Measurements from ENCODE around the gene S100PBP. TPM values are rescaled to one million over a fixed set of nuclear protein-coding genes. Genes with fewer than 3 reads are reported as not detected.

The S100PBP gene
- polyA plus RNA-seq, 2 donors, result 4.6 to 11.4 TPM

DNA sequence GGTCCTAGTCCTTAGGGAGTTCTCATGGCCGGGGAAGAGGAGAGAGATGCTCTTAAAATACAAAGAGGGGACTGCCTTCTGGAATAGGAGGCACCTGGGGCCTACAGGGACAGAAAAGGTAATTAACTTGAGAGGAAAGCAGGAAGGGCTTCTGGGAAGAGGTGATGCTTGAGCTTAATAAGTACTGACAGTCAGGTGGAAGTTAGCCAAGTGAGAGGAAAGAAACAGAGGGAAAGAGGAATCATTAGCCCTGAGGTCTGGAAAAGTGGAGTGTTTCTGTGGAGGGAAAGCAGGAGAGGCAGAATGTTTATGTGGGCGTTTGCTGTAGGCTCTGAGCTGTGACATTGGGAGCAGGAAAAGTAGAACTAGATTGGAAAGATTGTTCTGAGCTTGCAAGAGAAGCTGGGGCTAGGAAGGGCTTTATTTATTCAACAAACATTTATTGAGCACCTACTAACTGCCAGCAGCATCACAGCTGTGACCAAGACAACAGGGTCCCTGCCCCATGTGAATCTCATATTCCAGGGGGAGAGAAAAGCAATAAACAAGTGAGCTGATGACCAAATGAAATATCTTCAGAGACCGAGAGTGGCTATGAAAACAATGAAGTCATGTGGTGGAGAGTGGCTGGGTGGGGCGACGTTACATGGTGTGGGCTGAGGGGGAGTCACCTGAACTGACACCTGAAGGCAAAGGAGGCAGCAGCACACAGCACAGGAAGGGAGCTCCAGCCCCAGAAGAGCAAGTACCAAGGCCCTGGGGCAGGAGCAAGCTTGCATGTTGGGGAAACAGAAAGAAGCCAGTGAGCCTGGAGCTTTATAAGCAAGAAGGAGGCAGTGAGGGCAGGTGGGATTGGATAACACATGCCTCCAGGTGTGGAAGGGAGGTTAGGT lies 57.7 kb downstream of the S100PBP start:
- peaks cover 0 to 7% of the 10 kb centered on the region in 2 donors for H3K27me3 ChIP-seq (ENCODE audit: control insufficient read depth in 1 of 2, insufficient read depth in 2 of 2, low read length in 2 of 2)
- H3K9me3 ChIP-seq (ENCODE audit: control insufficient read depth in 2 of 2, insufficient read depth in 1 of 2, low read depth in 1 of 2, low read length in 1 of 2), result no peaks in the 10 kb centered on the region
- H3K27ac ChIP-seq (ENCODE audit: low read depth in 2 of 2, low read length in 1 of 2), result no peak overlapping the region
- 70 to 72% methylated on average over 5 of the region's 5 CpGs for WGBS, 2 donors
- H3K4me3 ChIP-seq (ENCODE audit: low read depth in 1 of 2, low read length in 2 of 2), result no peak overlapping the region
- H3K36me3 ChIP-seq (ENCODE audit: control insufficient read depth in 2 of 2, insufficient read depth in 2 of 2, low read length in 1 of 2), result no peaks in the 10 kb centered on the region
- peaks cover 2 to 4% of the 10 kb centered on the region in 2 donors for H3K4me1 ChIP-seq (ENCODE audit: control insufficient read depth in 2 of 2, insufficient read depth in 2 of 2, low read length in 1 of 2)

DNA sequence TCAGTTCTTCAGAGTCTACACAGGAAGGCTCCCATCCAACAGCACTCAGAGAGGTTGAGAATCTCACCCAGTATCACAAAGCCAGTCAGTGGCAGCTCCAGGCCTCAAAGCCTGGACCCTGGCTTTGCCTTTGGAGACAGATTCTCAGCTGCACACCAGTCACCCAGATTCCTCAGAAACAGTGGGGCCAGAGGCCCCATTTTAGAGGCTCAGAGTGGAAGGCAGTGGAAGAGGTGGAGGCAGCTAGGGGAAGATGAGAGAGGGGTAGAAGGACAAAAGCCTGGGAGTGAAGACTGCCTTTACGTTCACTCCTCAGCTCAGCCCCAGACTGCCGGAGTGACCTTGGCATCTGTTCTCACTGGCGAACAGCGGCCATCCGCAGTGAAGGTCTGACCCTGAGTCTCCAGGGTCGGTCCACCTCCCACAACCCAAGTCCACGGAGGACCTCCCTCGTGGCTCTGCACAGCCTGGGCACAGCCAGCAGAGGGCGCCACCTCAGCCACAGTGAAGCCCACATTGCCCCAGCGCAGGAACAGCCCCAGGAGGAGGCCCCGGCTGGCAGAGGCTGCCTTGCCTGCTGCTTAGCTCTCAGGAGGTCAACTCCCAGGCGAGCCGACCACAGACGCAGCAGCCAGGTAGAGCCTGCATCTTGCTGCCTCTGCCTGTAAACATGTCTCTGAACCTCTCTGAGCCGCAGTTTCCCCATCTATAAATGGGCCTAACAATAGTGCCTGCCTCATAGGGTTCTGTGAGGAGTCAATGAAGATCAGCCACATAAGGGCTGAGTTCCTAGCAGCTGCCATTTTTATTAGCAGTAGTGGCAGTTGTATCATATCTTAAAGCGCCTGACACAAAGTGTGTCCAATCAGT lies 59.1 kb downstream of the S100PBP start:
- H3K27ac ChIP-seq (ENCODE audit: low read depth in 2 of 2, low read length in 1 of 2), result no peak overlapping the region
- H3K9me3 ChIP-seq (ENCODE audit: control insufficient read depth in 2 of 2, insufficient read depth in 1 of 2, low read depth in 1 of 2, low read length in 1 of 2), result no peaks in the 10 kb centered on the region
- WGBS, 2 donors, result 35 to 39% methylated on average over 16 of the region's 16 CpGs
- H3K4me3 ChIP-seq (ENCODE audit: low read depth in 1 of 2, low read length in 2 of 2), result no peak overlapping the region
- H3K36me3 ChIP-seq (ENCODE audit: control insufficient read depth in 2 of 2, insufficient read depth in 2 of 2, low read length in 1 of 2), result no peaks in the 10 kb centered on the region
- H3K27me3 ChIP-seq (ENCODE audit: control insufficient read depth in 1 of 2, insufficient read depth in 2 of 2, low read length in 2 of 2), result peaks cover 0 to 2% of the 10 kb centered on the region in 2 donors
- peaks cover under 1 to 2% of the 10 kb centered on the region in 2 donors for H3K4me1 ChIP-seq (ENCODE audit: control insufficient read depth in 2 of 2, insufficient read depth in 2 of 2, low read length in 1 of 2)

DNA sequence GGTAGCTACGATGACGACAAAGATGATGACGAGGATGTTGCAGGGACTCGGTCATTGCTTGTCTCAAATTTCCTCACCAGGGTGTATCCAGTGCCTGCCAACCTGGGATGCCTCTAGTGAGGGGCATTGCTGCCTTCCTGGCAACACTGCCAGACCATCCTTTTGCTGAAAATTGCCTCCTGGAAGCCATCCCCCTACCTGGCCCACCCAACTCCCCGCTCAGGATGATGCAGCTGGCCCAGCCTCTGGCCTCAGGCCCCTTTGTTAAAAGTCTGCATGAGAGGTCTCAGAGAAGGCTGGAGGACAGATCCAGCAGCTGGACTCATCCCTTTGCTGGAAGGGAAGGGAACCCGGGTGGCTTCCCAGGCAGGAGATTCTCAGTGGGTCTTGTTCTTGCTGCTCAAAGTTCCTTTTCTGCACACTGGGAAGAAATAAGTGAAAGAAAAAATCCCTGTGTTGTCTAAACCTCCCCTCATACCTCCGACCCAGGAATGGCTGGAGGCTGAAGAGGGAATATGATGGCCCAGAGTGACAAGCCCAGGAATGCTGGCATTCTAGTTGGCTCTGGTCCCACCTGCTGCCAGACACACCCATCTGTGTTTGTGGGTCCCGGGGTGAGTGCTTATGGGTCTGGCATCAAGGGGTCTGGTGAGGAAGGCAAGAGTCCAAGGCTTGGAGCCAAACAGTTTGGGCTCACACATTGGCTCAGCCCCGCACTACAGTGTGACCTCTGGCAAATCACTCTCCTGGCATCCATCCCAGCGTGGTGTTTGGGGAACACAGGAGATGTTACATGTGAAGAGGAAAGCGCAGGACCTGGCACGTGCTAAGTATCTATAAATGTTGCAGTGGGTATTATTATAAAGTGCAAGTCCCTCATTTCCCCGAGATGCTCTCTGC lies 60.0 kb downstream of the S100PBP start:
- peaks cover 0 to 2% of the 10 kb centered on the region in 2 donors for H3K27me3 ChIP-seq (ENCODE audit: control insufficient read depth in 1 of 2, insufficient read depth in 2 of 2, low read length in 2 of 2)
- WGBS, 2 donors, result 55 to 58% methylated on average over 13 of the region's 13 CpGs

DNA sequence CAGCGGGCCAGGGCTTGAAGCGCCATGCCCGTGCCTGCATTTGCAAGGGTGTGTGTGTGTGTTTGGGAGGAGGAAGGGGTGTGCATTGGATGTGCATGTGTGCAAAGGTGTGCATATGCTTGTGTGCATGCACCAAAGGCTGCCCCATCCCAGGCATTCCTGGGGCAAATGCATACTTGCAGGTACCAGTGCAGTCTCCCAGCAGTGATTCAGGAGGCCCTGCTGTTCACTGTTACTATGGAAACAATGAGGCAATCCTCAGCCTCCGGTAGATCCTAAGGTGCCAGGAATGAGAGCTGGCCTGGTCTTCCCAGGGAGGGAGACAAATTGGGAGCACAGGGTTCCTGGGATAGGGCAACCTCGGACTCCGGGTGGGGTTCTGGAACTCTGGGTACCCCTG lies 60.7 kb downstream of the S100PBP start:
- H3K4me1 ChIP-seq (ENCODE audit: control insufficient read depth in 2 of 2, insufficient read depth in 2 of 2, low read length in 1 of 2), result peaks cover 0 to 3% of the 10 kb centered on the region in 2 donors
- no peak overlapping the region for H3K4me3 ChIP-seq (ENCODE audit: low read depth in 1 of 2, low read length in 2 of 2)
- no peaks in the 10 kb centered on the region for H3K36me3 ChIP-seq (ENCODE audit: control insufficient read depth in 2 of 2, insufficient read depth in 2 of 2, low read length in 1 of 2)
- H3K27me3 ChIP-seq (ENCODE audit: control insufficient read depth in 1 of 2, insufficient read depth in 2 of 2, low read length in 2 of 2), result peaks cover 0 to 2% of the 10 kb centered on the region in 2 donors
- WGBS, 2 donors, result 50 to 76% methylated on average over 5 to 6 of the region's 6 CpGs
- H3K9me3 ChIP-seq (ENCODE audit: control insufficient read depth in 2 of 2, insufficient read depth in 1 of 2, low read depth in 1 of 2, low read length in 1 of 2), result no peaks in the 10 kb centered on the region
- H3K27ac ChIP-seq (ENCODE audit: low read depth in 2 of 2, low read length in 1 of 2), result no peak overlapping the region

More for the DNA sequence above, 60.0 kb downstream of the S100PBP start:
- Histone ChIP-seq H3K9me3 (ENCODE audit: control insufficient read depth in 2 of 2, insufficient read depth in 1 of 2, low read depth in 1 of 2, low read length in 1 of 2) (no peaks in the 10 kb centered on the region), H3K4me1 (ENCODE audit: control insufficient read depth in 2 of 2, insufficient read depth in 2 of 2, low read length in 1 of 2) (peaks cover 1 to 3% of the 10 kb centered on the region in 2 donors), H3K4me3 (ENCODE audit: low read depth in 1 of 2, low read length in 2 of 2) (no peak overlapping the region), H3K36me3 (ENCODE audit: control insufficient read depth in 2 of 2, insufficient read depth in 2 of 2, low read length in 1 of 2) (no peaks in the 10 kb centered on the region), H3K27ac (ENCODE audit: low read depth in 2 of 2, low read length in 1 of 2) (no peak overlapping the region)

DNA sequence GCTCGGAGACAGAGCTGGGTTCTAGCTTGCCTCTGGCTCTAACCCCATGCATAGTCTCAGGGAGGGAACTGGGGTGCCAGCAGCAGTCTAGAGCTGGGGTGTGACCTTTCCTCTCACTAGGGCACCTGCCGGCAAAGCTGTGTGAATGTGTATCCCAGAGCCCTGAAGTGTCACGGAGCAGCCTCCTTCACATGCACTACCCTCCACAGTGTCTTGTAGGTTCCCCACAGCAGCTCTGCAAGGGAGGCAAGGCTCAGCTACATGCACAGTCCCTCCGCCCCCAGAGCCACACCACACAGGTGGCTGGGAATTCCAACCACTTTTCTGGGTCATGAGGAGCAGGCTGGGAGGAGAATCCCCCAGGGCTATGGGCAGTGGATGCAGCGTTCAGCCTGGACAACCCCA lies 61.2 kb downstream of the S100PBP start:
- peaks cover 0 to 3% of the 10 kb centered on the region in 2 donors for H3K4me1 ChIP-seq (ENCODE audit: control insufficient read depth in 2 of 2, insufficient read depth in 2 of 2, low read length in 1 of 2)
- peaks cover 0 to 2% of the 10 kb centered on the region in 2 donors for H3K27me3 ChIP-seq (ENCODE audit: control insufficient read depth in 1 of 2, insufficient read depth in 2 of 2, low read length in 2 of 2)
- H3K9me3 ChIP-seq (ENCODE audit: control insufficient read depth in 2 of 2, insufficient read depth in 1 of 2, low read depth in 1 of 2, low read length in 1 of 2), result no peaks in the 10 kb centered on the region
- no peak overlapping the region for H3K4me3 ChIP-seq (ENCODE audit: low read depth in 1 of 2, low read length in 2 of 2)
- H3K27ac ChIP-seq (ENCODE audit: low read depth in 2 of 2, low read length in 1 of 2), result no peak overlapping the region
- no peaks in the 10 kb centered on the region for H3K36me3 ChIP-seq (ENCODE audit: control insufficient read depth in 2 of 2, insufficient read depth in 2 of 2, low read length in 1 of 2)
- WGBS, 2 donors, result 62 to 64% methylated on average over 5 of the region's 5 CpGs

- Histone ChIP-seq H3K27ac (ENCODE audit: low read depth in 2 of 2, low read length in 1 of 2) (no peak overlapping the region), H3K36me3 (ENCODE audit: control insufficient read depth in 2 of 2, insufficient read depth in 2 of 2, low read length in 1 of 2) (no peaks in the 10 kb centered on the region), H3K9me3 (ENCODE audit: control insufficient read depth in 2 of 2, insufficient read depth in 1 of 2, low read depth in 1 of 2, low read length in 1 of 2) (no peaks in the 10 kb centered on the region), H3K27me3 (ENCODE audit: control insufficient read depth in 1 of 2, insufficient read depth in 2 of 2, low read length in 2 of 2) (peaks cover 0 to 13% of the 10 kb centered on the region in 2 donors), H3K4me3 (ENCODE audit: low read depth in 1 of 2, low read length in 2 of 2) (no peak overlapping the region), H3K4me1 (ENCODE audit: control insufficient read depth in 2 of 2, insufficient read depth in 2 of 2, low read length in 1 of 2) (peaks cover 3 to 4% of the 10 kb centered on the region in 2 donors)
- 60 to 62% methylated on average over 5 of the region's 5 CpGs for WGBS, 2 donors
Observed at GRCh38 chr1:32881291-32881690, 63.8 kb downstream of the S100PBP start.

- Histone ChIP-seq H3K36me3 (ENCODE audit: control insufficient read depth in 2 of 2, insufficient read depth in 2 of 2, low read length in 1 of 2) (no peaks in the 10 kb centered on the region), H3K27ac (ENCODE audit: low read depth in 2 of 2, low read length in 1 of 2) (no peak overlapping the region), H3K27me3 (ENCODE audit: control insufficient read depth in 1 of 2, insufficient read depth in 2 of 2, low read length in 2 of 2) (peaks cover 0 to 17% of the 10 kb centered on the region in 2 donors), H3K4me1 (ENCODE audit: control insufficient read depth in 2 of 2, insufficient read depth in 2 of 2, low read length in 1 of 2) (peaks cover 3 to 7% of the 10 kb centered on the region in 2 donors), H3K4me3 (ENCODE audit: low read depth in 1 of 2, low read length in 2 of 2) (no peak overlapping the region), H3K9me3 (ENCODE audit: control insufficient read depth in 2 of 2, insufficient read depth in 1 of 2, low read depth in 1 of 2, low read length in 1 of 2) (no peaks in the 10 kb centered on the region)
- WGBS, 2 donors, result 26% methylated on average over 21 to 22 of the region's 22 CpGs
Observed at GRCh38 chr1:32881871-32882850, 64.7 kb downstream of the S100PBP start.

DNA sequence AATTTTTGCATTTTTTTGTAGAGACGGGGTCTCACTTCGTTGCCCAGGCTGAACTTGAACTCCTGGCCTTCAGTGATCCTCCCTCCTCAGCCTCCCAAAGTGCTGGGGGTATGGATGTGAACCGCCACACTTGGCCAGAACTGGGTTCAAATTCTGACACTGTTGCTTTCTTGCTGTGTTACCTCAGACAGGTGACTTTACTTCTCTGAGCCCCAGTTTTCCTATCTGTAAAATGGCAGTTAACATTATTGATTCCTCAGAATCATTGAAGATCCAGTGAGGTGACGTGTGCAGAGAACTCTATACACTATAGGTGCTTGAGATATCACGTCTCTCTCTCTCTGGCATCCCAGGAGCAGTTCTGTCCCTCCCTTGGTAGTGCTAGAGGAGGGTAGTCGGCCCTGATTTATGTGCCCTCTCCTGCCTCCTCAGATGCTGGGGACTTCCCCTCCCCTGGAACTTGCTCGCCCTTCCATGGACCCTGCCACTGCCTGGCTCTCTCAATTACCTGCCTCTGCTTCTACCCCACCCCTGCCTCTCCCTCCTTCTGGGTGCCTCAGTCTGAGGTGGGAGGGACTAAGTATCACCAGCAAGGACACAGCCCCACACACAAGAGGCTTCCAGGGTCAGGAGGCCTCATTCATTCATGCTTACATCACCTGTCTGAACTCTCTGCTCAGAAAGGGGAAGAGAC lies 66.0 kb downstream of the S100PBP start:
- Histone ChIP-seq H3K9me3 (ENCODE audit: control insufficient read depth in 2 of 2, insufficient read depth in 1 of 2, low read depth in 1 of 2, low read length in 1 of 2) (no peaks in the 10 kb centered on the region), H3K27me3 (ENCODE audit: control insufficient read depth in 1 of 2, insufficient read depth in 2 of 2, low read length in 2 of 2) (peaks cover 4 to 17% of the 10 kb centered on the region in 2 donors), H3K4me1 (ENCODE audit: control insufficient read depth in 2 of 2, insufficient read depth in 2 of 2, low read length in 1 of 2) (peaks cover 3 to 7% of the 10 kb centered on the region in 2 donors), H3K4me3 (ENCODE audit: low read depth in 1 of 2, low read length in 2 of 2) (no peak overlapping the region), H3K36me3 (ENCODE audit: control insufficient read depth in 2 of 2, insufficient read depth in 2 of 2, low read length in 1 of 2) (no peaks in the 10 kb centered on the region), H3K27ac (ENCODE audit: low read depth in 2 of 2, low read length in 1 of 2) (no peak overlapping the region)
- WGBS, 2 donors, result 75 to 79% methylated on average over 7 of the region's 7 CpGs
